Kidney (tissue), 14 donors: ENCODE data around the gene CHAD. TPM values are rescaled to one million over a fixed set of nuclear protein-coding genes. Genes with fewer than 3 reads are reported as not detected.

Experiments used
- DNase-seq, 5 donors: peaks; one replicate each; pipeline ENCODE4 v3.0.0-alpha.2; 2013 to 2020
- FAIRE-seq: peaks from 2 replicates; lab custom pipeline; 2012; peaks lifted over from hg19 to GRCh38; lab: Jason Lieb, UNC
- H3K27ac ChIP-seq, 2 donors: one replicate each; pipeline ENCODE4 v1.7.0; 2013; ENCODE audit warnings: low read depth in 2 of 2, low read length in 2 of 2, inconsistent platforms in 1 of 2
- H3K27me3 ChIP-seq: one replicate; pipeline ENCODE4 v1.7.1; 2013; ENCODE audit warnings: low read length, inconsistent platforms; ENCODE audit not compliant: control insufficient read depth, insufficient read depth
- H3K36me3 ChIP-seq, 3 donors: one replicate each; pipeline versions ENCODE4 v1.7.0 to v1.7.1; 2013; ENCODE audit warnings: low read length in 3 of 3, control low read depth in 1 of 3, inconsistent platforms in 1 of 3; ENCODE audit not compliant: insufficient read depth in 3 of 3, control insufficient read depth in 2 of 3
- H3K4me1 ChIP-seq, 3 donors: one replicate each; pipeline versions ENCODE4 v1.7.0 to v1.7.1; 2013; ENCODE audit warnings: low read length in 3 of 3, inconsistent platforms in 1 of 3, low read depth in 1 of 3; ENCODE audit not compliant: control insufficient read depth in 2 of 3, insufficient read depth in 2 of 3
- H3K4me3 ChIP-seq, 3 donors: one replicate each; pipeline versions ENCODE4 v1.7.0 to v1.8.1; 2013; ENCODE audit warnings: low read length in 3 of 3, control low read depth in 1 of 3, inconsistent platforms in 1 of 3
- H3K9ac ChIP-seq, 3 donors: one replicate each; pipeline versions ENCODE4 v1.7.0 to v1.7.1; 2013; ENCODE audit warnings: low read length in 3 of 3, control low read depth in 1 of 3, inconsistent platforms in 1 of 3
- H3K9me3 ChIP-seq, 3 donors: one replicate each; pipeline versions ENCODE4 v1.7.0 to v1.7.1; 2013; ENCODE audit warnings: low read length in 3 of 3, control low read depth in 1 of 3, inconsistent platforms in 1 of 3; ENCODE audit not compliant: control insufficient read depth in 2 of 3, insufficient read depth in 1 of 3
- CTCF ChIP-seq: IDR thresholded peaks from 3 replicates; pipeline ENCODE4 v1.5.1; 2012; ENCODE audit warnings: mild to moderate bottlenecking, moderate library complexity, borderline replicate concordance; ENCODE audit not compliant: insufficient read depth; ENCODE audit errors: extremely low read depth
- intact Hi-C: fragments of 100-400 bp; cut with DNase I; formaldehyde crosslinking; loops from one replicate; pipeline ENCODE4 v1.11.1; 2022
- polyA plus RNA-seq: library from polyadenylated mRNA; stranded (reverse); fragments of 350-450 nt; fragmentation: Illumina TruSeq; extraction: RNeasy Lipid Tissue Mini Kit (QIAGEN cat#74804); gene quantifications from one replicate; pipeline ENCODE4 v1.2.3, GENCODE V29; 2014; ENCODE audit warnings: low read depth, low replicate concordance; ENCODE audit not compliant: insufficient read depth
- total RNA-seq: library from RNA; stranded (reverse); fragmentation: NEBNext Ultra II Directional; extraction: Animal tissue kit (Norgen Biotek cat#: 25700); gene quantifications from one replicate; pipeline ENCODE4 v1.2.1, GENCODE V29; 2021
- donor health status: control.
- donor health status: control.
- donor health status: control.
- donor health status: control.
- donor health status: control.
- donor health status: DM: yes; HTN: yes; CAD: no.
- donor health status: Normal renal cell carcinoma (clear cell type).

Gene CHAD
- total and polyA plus RNA-seq, 2 donors from 2014 or later, result 0.22 to 0.43 TPM

GRCh38 chr17:50458701-50459676, 9.7 kb downstream of the CHAD start:
- no peaks in the 10 kb centered on the region for H3K9me3 ChIP-seq

GRCh38 chr17:50458270-50458669, 10.4 kb downstream of the CHAD start:
- Histone ChIP-seq H3K9me3 (no peaks in the 10 kb centered on the region), H3K27me3 (no peaks in the 10 kb centered on the region), H3K27ac (no peak overlapping the region), H3K4me3 (no peak overlapping the region), H3K4me1 (peaks cover 0 to 6% (median 5%) of the 10 kb centered on the region in 3 donors), H3K9ac (no peak overlapping the region), H3K36me3 (peaks cover 0 to 24% (median 11%) of the 10 kb centered on the region in 3 donors)
- DNase-seq (no peak), FAIRE-seq (no peak)
- no peak for TF ChIP-seq CTCF
- intact Hi-C loops, result no loop called here

More at GRCh38 chr17:50458701-50459676, 9.7 kb downstream of the CHAD start:
- Histone ChIP-seq H3K36me3 (peaks cover 0 to 27% (median 11%) of the 10 kb centered on the region in 3 donors), H3K4me1 (peaks cover 0 to 6% (median 5%) of the 10 kb centered on the region in 3 donors), H3K9ac (no peak overlapping the region), H3K27ac (no peak overlapping the region), H3K4me3 (no peak overlapping the region), H3K27me3 (no peaks in the 10 kb centered on the region)
- TF ChIP-seq CTCF, result no peak
- FAIRE-seq (no peak), DNase-seq (no peak)
- intact Hi-C loops, result no loop called here

GRCh38 chr17:50457621-50458020, 11.1 kb downstream of the CHAD start:
- Histone ChIP-seq H3K9ac (no peak overlapping the region), H3K27ac (no peak overlapping the region), H3K4me3 (no peak overlapping the region), H3K36me3 (peaks cover 0 to 18% (median 11%) of the 10 kb centered on the region in 3 donors), H3K9me3 (no peaks in the 10 kb centered on the region), H3K27me3 (no peaks in the 10 kb centered on the region), H3K4me1 (peaks cover 0 to 5% (median 4%) of the 10 kb centered on the region in 3 donors)
- TF ChIP-seq CTCF, result no peak
- intact Hi-C loops, result no loop called here
- FAIRE-seq (no peak), DNase-seq (no peak)
